Vagina (tissue), 2 donors: ENCODE measurements around the gene ATP1A4.

Source experiments
- CTCF ChIP-seq, 3 experiments: fragments of 450-650 bp in 2 of 3; fragments of 200-600 bp in 1 of 3; sonication (generic) in 1 of 3; IDR thresholded peaks; one replicate each; pipeline ENCODE4 v1.5.1; 2017 to 2019; ENCODE audit warnings: antibody characterized with exemption in 3 of 3, mild to moderate bottlenecking in 2 of 3, moderate library complexity in 2 of 3
- POLR2A ChIP-seq, 2 donors: fragments of 450-650 bp; IDR thresholded peaks; one replicate each; pipeline ENCODE4 v1.6.1; 2017; ENCODE audit warnings: antibody characterized with exemption in 2 of 2, mild to moderate bottlenecking in 2 of 2, moderate library complexity in 2 of 2
- POLR2AphosphoS5 ChIP-seq, 2 donors: sonication (generic); formaldehyde crosslinking; IDR thresholded peaks; one replicate each; pipeline ENCODE4 v1.9.0; 2017; ENCODE audit warnings: antibody characterized with exemption in 2 of 2, mild to moderate bottlenecking in 2 of 2, low read depth in 1 of 2; ENCODE audit not compliant: insufficient read depth in 1 of 2

GRCh38 chr1:160107512-160107911 lies 43.9 kb upstream of the ATP1A4 start:
- no peak for TF ChIP-seq CTCF (IDR thresholded peaks at IDR 0.05)
- no peak for TF ChIP-seq POLR2A (IDR thresholded peaks at IDR 0.05)
- no peak for TF ChIP-seq POLR2AphosphoS5 (IDR thresholded peaks at IDR 0.05; ENCODE audit: insufficient read depth in 1 of 2, low read depth in 1 of 2)
